ENCODE results near the gene WDR62. TPM values are rescaled to one million over a fixed set of nuclear protein-coding genes. Genes with fewer than 3 reads are reported as not detected.

Gene WDR62
- total and polyA plus RNA-seq, 10 of the 15 experiments (the other 5 are each of a cell fraction or from before 2014, with no cell fraction given): 0.08 to 20.6 (median 10.9) TPM

- Histone ChIP-seq H2AFZ (ENCODE audit: control insufficient read depth, low read depth, low read length) (no peak overlapping the region), H3K79me2 (ENCODE audit: control insufficient read depth, insufficient read depth, low read length) (no peaks in the 10 kb centered on the region), H3K9ac (ENCODE audit: control insufficient read depth, insufficient read depth, low read length) (no peak overlapping the region), H4K20me1 (ENCODE audit: control insufficient read depth, insufficient read depth) (no peaks in the 10 kb centered on the region), H3K36me3 (ENCODE audit: control insufficient read depth in 2 of 2, insufficient read depth in 2 of 2, low read length in 1 of 2) (peaks cover 0 to 5% of the 10 kb centered on the region in 2 experiments; a peak in 2 of 4 replicates), H3K4me3 (no peak overlapping the region), H3K4me2 (ENCODE audit: control insufficient read depth, insufficient read depth) (no peak overlapping the region), H3K9me3 (replicated peaks; ENCODE audit: control insufficient read depth, insufficient read depth, low read length) (no peaks in the 10 kb centered on the region), H3K4me1 (ENCODE audit: control insufficient read depth, insufficient read depth, low read length) (no peaks in the 10 kb centered on the region), H3K27me3 (replicated peaks in 1 of 2; ENCODE audit: control insufficient read depth in 2 of 2, insufficient read depth in 2 of 2, low read length in 1 of 2) (no peaks in the 10 kb centered on the region), H3K27ac (ENCODE audit: control insufficient read depth, insufficient read depth) (no peak overlapping the region)
- no peak for ATAC-seq
- TF ChIP-seq MEF2A (IDR thresholded peaks at IDR 0.05; ENCODE audit: insufficient read depth, low read depth, low read length) (no peak), NBN (IDR thresholded peaks at IDR 0.05) (no peak), FOS (IDR thresholded peaks at IDR 0.05; ENCODE audit: borderline replicate concordance, extremely low read depth, insufficient read length) (no peak), ZNF274 (IDR thresholded peaks at IDR 0.05; ENCODE audit: insufficient read depth, insufficient read length) (no peak), CEBPB (IDR thresholded peaks at IDR 0.05; ENCODE audit: borderline replicate concordance in 1 of 2, low read depth in 2 of 2, low read length in 2 of 2) (no peak), ZBTB33 (IDR thresholded peaks at IDR 0.05) (no peak), IKZF2 (IDR thresholded peaks at IDR 0.05) (no peak), STAT3 (IDR thresholded peaks at IDR 0.05; ENCODE audit: low read depth, low read length) (no peak), POLR2A (IDR thresholded peaks at IDR 0.05; ENCODE audit: low read depth, low read length) (no peak), EED (IDR thresholded peaks at IDR 0.05; ENCODE audit: low read depth) (no peak), TARDBP (IDR thresholded peaks at IDR 0.05; ENCODE audit: borderline replicate concordance) (no peak), MAX (IDR thresholded peaks at IDR 0.05; ENCODE audit: low read depth, low read length) (no peak), NFYB (IDR thresholded peaks at IDR 0.05; ENCODE audit: insufficient read depth, low read depth, low read length) (no peak)
- intact Hi-C loops (cut with micrococcal nuclease; ENCODE audit: unreplicated experiment): no loop called here
- POLR2A ChIA-PET: interaction anchor here (0.6 to 0.9 kb wide), 4 partner anchors 10 to 25 kb away, joined by 3 to 8 read pairs (median 3); partner anchors contain the start of gene ALKBH6
- FAIRE-seq: no peak
- DNase-seq (ENCODE audit: low read depth, low spot score): no peak
- RAD21 ChIA-PET (ENCODE audit: unreplicated experiment): no interaction called here
- WGBS (ENCODE audit: insufficient coverage, insufficient replicate concordance, low lambda C conversion rate, missing lambda C conversion rate): 84% methylated on average over 10 of the region's 10 CpGs
- SMC1A ChIA-PET (ENCODE audit: uncharacterized antibody, unreplicated experiment): no interaction called here
- in situ Hi-C loops (cut with MboI): no loop called here
- CTCF ChIA-PET: no interaction called here
- BruUV-seq (replicated peaks): no TSS peak
Measured at GRCh38 chr19:36028313-36029041, 26.2 kb upstream of the WDR62 start.
